OCI-LY3 (cell line): ENCODE data around the gene CRMP1.

Experiments used
- H2AFZ ChIP-seq: fragments of 200-600, 300-600 bp; shearing (Covaris generic); 2 replicates; pipeline ENCODE4 v1.6.0; 2014; ENCODE audit warnings: antibody characterized with exemption, low read depth, low read length
- H3K27ac ChIP-seq: fragments of 200-600, 300-600 bp; sonication (generic); 2 replicates; pipeline ENCODE4 v1.5.1; 2014; ENCODE audit warnings: mild to moderate bottlenecking, low read length, moderate library complexity, mixed read lengths
- H3K27me3 ChIP-seq: fragments of 200-600, 300-600 bp; sonication (generic); 2 replicates; pipeline ENCODE4 v1.6.1; 2014; ENCODE audit warnings: low read depth, low read length, mixed read lengths
- H3K36me3 ChIP-seq: fragments of 200-600, 300-600 bp; sonication (generic); replicated peaks from 2 replicates; pipeline ENCODE3; 2014; ENCODE audit warnings: low read depth, low read length, mixed read lengths
- H3K4me1 ChIP-seq: fragments of 300-600, 200-600 bp; sonication (generic); 2 replicates; pipeline ENCODE4 v1.6.1; 2014; ENCODE audit warnings: low read length, mixed read lengths
- H3K4me2 ChIP-seq: fragments of 200-600, 300-600 bp; sonication (generic); 2 replicates; pipeline ENCODE4 v1.6.1; 2014; ENCODE audit warnings: low read length, mixed read lengths
- H3K4me3 ChIP-seq: fragments of 300-600, 200-600 bp; sonication (generic); 2 replicates; pipeline ENCODE4 v1.5.1; 2014; ENCODE audit warnings: antibody characterized with exemption, mild to moderate bottlenecking, low read length, moderate library complexity
- H3K79me2 ChIP-seq: fragments of 300-600, 200-600 bp; shearing (Covaris generic); 2 replicates; pipeline ENCODE4 v1.6.1; 2014; ENCODE audit warnings: mild to moderate bottlenecking, low read length, mixed read lengths
- H3K9ac ChIP-seq: fragments of 300-600, 200-600 bp; shearing (Covaris generic); 2 replicates; pipeline ENCODE4 v1.6.0; 2014; ENCODE audit warnings: mild to moderate bottlenecking, low read length, moderate library complexity
- H3K9me3 ChIP-seq: fragments of 200-600, 300-600 bp; shearing (Covaris generic); 2 replicates; pipeline ENCODE4 v1.6.1; 2014; ENCODE audit warnings: low read length, mixed read lengths; ENCODE audit not compliant: insufficient read depth
- H4K20me1 ChIP-seq: fragments of 200-600, 300-600 bp; sonication (generic); 2 replicates; pipeline ENCODE4 v1.6.1; 2016; ENCODE audit warnings: low read length, mixed read lengths; ENCODE audit not compliant: insufficient read depth
- EZH2phosphoT487 ChIP-seq: fragments of 200-600 bp; shearing (Covaris generic); IDR thresholded peaks from 2 replicates; pipeline ENCODE4 v1.6.1; 2018; ENCODE audit warnings: antibody characterized with exemption, mixed run types, low read depth
- TF ChIP-seq, protein P1 (sequence below): fragments of 200-600, 300-600 bp; sonication (generic); IDR thresholded peaks from 2 replicates; pipeline ENCODE4 v1.5.1; 2014; ENCODE audit warnings: antibody characterized with exemption, low read length, low read depth

CRMP1 gene

DNA sequence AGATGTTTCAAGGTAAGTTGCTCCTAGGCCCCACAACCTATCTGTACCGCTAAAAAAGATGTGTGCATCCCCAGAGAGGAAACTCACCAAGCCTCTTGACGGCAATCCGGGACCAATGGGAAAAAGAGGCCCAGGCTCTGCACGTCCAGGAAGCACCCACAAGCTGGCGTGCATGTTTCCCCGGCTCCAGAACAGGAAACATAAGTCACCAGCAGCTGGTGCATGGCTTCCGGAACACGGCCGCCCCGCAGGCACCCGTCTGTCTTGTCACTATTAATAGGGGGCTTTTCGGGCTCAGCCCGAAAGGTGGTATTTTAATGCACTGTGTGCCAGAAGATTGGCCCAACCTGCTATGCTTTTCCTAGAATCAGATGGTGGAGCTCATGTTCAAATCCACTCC is 22.2 kb downstream of the CRMP1 start:
- Histone ChIP-seq H2AFZ (no peak overlapping the region), H3K4me3 (no peak overlapping the region), H3K27me3 (no peaks in the 10 kb centered on the region; the same call in 1 of the 2 replicates), H3K36me3 (no peaks in the 10 kb centered on the region), H3K4me2 (no peak overlapping the region), H3K79me2 (no peaks in the 10 kb centered on the region), H3K9ac (no peak overlapping the region), H3K9me3 (no peaks in the 10 kb centered on the region), H4K20me1 (no peaks in the 10 kb centered on the region), H3K27ac (no peak overlapping the region), H3K4me1 (no peaks in the 10 kb centered on the region)
- TF ChIP-seq, protein P1, sequence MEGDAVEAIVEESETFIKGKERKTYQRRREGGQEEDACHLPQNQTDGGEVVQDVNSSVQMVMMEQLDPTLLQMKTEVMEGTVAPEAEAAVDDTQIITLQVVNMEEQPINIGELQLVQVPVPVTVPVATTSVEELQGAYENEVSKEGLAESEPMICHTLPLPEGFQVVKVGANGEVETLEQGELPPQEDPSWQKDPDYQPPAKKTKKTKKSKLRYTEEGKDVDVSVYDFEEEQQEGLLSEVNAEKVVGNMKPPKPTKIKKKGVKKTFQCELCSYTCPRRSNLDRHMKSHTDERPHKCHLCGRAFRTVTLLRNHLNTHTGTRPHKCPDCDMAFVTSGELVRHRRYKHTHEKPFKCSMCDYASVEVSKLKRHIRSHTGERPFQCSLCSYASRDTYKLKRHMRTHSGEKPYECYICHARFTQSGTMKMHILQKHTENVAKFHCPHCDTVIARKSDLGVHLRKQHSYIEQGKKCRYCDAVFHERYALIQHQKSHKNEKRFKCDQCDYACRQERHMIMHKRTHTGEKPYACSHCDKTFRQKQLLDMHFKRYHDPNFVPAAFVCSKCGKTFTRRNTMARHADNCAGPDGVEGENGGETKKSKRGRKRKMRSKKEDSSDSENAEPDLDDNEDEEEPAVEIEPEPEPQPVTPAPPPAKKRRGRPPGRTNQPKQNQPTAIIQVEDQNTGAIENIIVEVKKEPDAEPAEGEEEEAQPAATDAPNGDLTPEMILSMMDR: no peak
- no peak for TF ChIP-seq EZH2phosphoT487

DNA sequence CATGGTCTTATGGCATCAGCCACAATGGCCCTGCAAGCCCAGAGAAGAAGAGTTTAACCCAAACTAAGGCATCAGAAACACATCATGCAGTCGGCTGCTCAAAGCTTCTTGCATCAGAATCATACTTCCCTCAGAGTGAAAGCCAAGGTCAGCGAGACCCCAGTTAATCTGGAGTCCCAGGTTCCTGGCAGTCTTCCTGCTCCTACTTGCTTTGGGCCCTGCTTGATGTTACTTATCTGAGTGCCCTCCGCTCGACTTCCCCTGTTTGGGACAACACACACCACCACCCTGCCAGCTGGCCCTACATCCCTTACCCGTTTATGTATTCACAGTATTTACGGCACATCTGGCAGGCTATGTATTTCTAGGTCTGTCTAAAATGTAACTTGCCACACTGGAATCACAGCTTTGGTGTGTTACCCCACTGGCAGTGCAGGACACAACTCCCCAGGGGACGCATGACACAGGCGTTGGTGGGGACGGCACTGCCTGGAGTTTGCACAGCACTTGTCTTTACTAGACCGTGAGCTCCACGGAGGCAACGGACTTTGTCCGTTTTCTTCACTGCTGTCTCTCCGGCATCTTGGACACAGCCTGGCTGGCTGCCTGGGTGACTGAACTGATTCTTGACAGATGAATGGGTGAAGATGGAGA is 22.8 kb downstream of the CRMP1 start:
- Histone ChIP-seq H3K36me3 (no peaks in the 10 kb centered on the region), H4K20me1 (no peaks in the 10 kb centered on the region), H3K9ac (no peak overlapping the region), H3K4me3 (no peak overlapping the region), H3K4me1 (no peaks in the 10 kb centered on the region), H3K9me3 (no peaks in the 10 kb centered on the region), H3K27ac (no peak overlapping the region), H3K79me2 (no peaks in the 10 kb centered on the region), H3K4me2 (no peak overlapping the region), H3K27me3 (no peaks in the 10 kb centered on the region; the same call in 1 of the 2 replicates), H2AFZ (no peak overlapping the region)
- TF ChIP-seq, protein P1: no peak
- no peak for TF ChIP-seq EZH2phosphoT487

DNA sequence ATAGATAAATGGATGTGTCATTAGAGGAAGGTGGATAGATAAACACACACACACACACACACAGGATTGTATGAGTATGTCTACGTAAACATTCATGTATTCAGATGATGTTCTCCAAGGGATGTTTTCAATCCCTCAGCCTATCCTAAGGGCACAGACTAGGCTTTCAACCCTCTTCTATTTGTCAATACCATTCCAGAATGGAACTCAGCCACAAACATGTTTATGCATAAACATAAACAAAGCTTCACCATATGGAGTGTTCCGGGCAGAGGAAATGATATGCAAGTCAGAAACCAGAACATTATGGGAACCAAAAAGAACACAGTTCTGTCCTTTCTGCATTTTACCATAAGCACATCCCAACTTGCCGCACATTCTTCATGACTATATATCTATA is 25.0 kb downstream of the CRMP1 start:
- Histone ChIP-seq H3K27ac (no peak overlapping the region), H3K27me3 (no peaks in the 10 kb centered on the region; the same call in 1 of the 2 replicates), H3K36me3 (no peaks in the 10 kb centered on the region), H4K20me1 (no peaks in the 10 kb centered on the region), H3K4me2 (no peak overlapping the region), H3K79me2 (no peaks in the 10 kb centered on the region), H3K9me3 (no peaks in the 10 kb centered on the region), H2AFZ (no peak overlapping the region), H3K4me3 (no peak overlapping the region), H3K4me1 (0 out of 2 replicates have a peak, but pooled peaks cover 6% of the 10 kb centered on the region), H3K9ac (no peak overlapping the region)
- TF ChIP-seq EZH2phosphoT487: no peak
- TF ChIP-seq, protein P1: no peak

DNA sequence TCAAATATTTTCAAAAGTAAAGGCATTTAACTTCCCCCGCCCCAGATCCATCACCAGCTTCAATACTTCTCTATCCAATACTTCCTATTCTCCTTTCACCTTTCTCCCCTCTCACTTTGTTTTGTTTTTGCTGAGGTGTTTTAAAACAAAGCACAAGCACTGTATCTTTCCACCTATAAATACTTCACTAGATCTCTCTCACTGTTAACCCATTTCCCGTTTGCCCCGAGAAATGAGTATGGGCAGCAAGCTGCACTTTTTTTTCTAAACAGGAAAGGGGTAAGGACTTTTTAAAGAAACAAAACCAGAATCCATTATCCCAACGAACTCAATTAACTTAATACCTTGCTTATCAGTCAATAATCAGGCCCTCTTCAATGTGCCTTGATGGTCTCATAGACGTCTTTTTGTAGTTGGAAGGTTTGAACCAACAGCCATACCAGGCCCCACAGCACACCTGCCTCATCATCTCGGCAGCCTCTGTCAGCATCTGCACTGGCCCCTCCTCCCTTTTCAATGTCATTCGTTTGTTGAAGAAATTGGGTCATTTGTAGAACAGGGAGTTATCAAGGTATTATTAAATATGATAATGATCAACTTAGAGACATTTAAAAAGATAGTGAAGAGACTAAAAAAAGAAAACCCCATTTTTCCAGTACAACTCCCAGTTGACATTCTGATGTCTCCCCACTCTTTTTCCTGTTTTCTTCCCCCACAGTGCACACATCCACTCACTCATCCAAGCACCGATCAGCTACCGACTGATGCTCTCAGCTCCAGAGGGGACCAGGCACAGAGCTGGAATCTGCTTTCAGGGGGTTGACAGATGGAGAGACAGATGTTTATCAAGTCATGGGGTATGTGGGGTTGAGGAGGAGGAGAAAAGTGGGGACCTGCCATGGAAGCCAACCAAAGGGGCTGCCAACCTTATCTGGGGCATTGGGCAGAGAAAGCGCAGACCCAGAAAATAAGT is 25.8 kb downstream of the CRMP1 start:
- no peak overlapping the region for H3K4me3 ChIP-seq
- no peak overlapping the region for H2AFZ ChIP-seq
- no peaks in the 10 kb centered on the region for H3K9me3 ChIP-seq
- no peaks in the 10 kb centered on the region for H3K79me2 ChIP-seq
- no peak overlapping the region for H3K4me2 ChIP-seq
- H4K20me1 ChIP-seq: no peaks in the 10 kb centered on the region
- H3K4me1 ChIP-seq: 0 out of 2 replicates have a peak, but pooled peaks cover 6% of the 10 kb centered on the region
- no peaks in the 10 kb centered on the region for H3K36me3 ChIP-seq
- no peak overlapping the region for H3K9ac ChIP-seq
- H3K27me3 ChIP-seq: peaks cover 5% of the 10 kb centered on the region
- no peak overlapping the region for H3K27ac ChIP-seq
- TF ChIP-seq, protein P1: no peak
- no peak for TF ChIP-seq EZH2phosphoT487
